Endothelial cell of umbilical vein (primary cell): ENCODE measurements around the gene NKX1-2. TPM values are rescaled to one million over a fixed set of nuclear protein-coding genes. Genes with fewer than 3 reads are reported as not detected.

Experiments used
- BruUV-seq: library from RNA; stranded (reverse); fragments of 400-500 nt; replicated peaks from 2 replicates; lab custom pipeline; 2021; lab: Mats Ljungman, UMichigan
- CTCF ChIA-PET: fragments of 300-600, 350-600 bp; sonication (Branson Sonifier 250); formaldehyde crosslinking; loops from one replicate; lab custom pipeline; 2021; ENCODE audit warnings: antibody characterized with exemption, inconsistent platforms; lab: Charles Lee
- POLR2A ChIA-PET: fragments of 300-600, 350-600 bp; sonication (Branson Sonifier 250); formaldehyde crosslinking; loops from one replicate; lab custom pipeline; 2021; ENCODE audit warnings: antibody characterized with exemption, inconsistent platforms; lab: Charles Lee
- DNase-seq: peaks from one replicate; pipeline ENCODE4 v3.0.0-alpha.2; 2011; ENCODE audit warnings: low read depth, low spot score
- FAIRE-seq: peaks from 2 replicates; lab custom pipeline; 2011; peaks lifted over from hg19 to GRCh38; lab: Jason Lieb, UNC
- H2AFZ ChIP-seq: 2 replicates; pipeline ENCODE4 v1.6.0; 2012; ENCODE audit warnings: low read depth, low read length, control low read depth, inconsistent platforms
- H3K27ac ChIP-seq: 2 replicates; pipeline ENCODE4 v1.5.1; 2011; ENCODE audit warnings: low read depth, mild to moderate bottlenecking, control low read depth, low read length, moderate library complexity; ENCODE audit not compliant: insufficient read depth
- H3K27me3 ChIP-seq, 2 experiments: 2 replicates each; pipeline versions ENCODE4 v1.6.0 to v1.6.1; 2011; ENCODE audit warnings: low read length in 2 of 2, mixed read lengths in 1 of 2; ENCODE audit not compliant: control insufficient read depth in 2 of 2, insufficient read depth in 2 of 2
- H3K36me3 ChIP-seq, 2 experiments: 2 replicates in 1 of 2; 3 replicates in 1 of 2; pipeline ENCODE4 v1.5.1; 2011; ENCODE audit warnings: low read length in 2 of 2, mild to moderate bottlenecking in 1 of 2, moderate library complexity in 1 of 2; ENCODE audit not compliant: control insufficient read depth in 2 of 2, insufficient read depth in 2 of 2; ENCODE audit errors: extremely low read depth in 1 of 2
- H3K4me1 ChIP-seq: 3 replicates; pipeline ENCODE4 v1.5.1; 2011; ENCODE audit warnings: mild to moderate bottlenecking, low read length; ENCODE audit not compliant: control insufficient read depth, insufficient read depth; ENCODE audit errors: extremely low read depth
- H3K4me2 ChIP-seq: 2 replicates; pipeline ENCODE4 v1.6.1; 2011; ENCODE audit warnings: low read length, control low read depth, mixed read lengths; ENCODE audit not compliant: insufficient read depth
- H3K4me3 ChIP-seq, 3 experiments: fragments of 200-600 bp in 1 of 3; sonication (generic), shearing (Covaris generic) in 1 of 3; replicated peaks in 1 of 3; 2 replicates each; pipeline ENCODE4 v1.5.1; 2011 to 2016; ENCODE audit warnings: control low read depth in 3 of 3, low read length in 3 of 3, mild to moderate bottlenecking in 2 of 3, inconsistent platforms in 1 of 3, low read depth in 1 of 3, moderate library complexity in 1 of 3; ENCODE audit not compliant: insufficient read depth in 1 of 3
- H3K79me2 ChIP-seq: 2 replicates; pipeline ENCODE4 v1.6.0; 2012; ENCODE audit warnings: low read length, inconsistent platforms; ENCODE audit not compliant: control insufficient read depth, insufficient read depth
- H3K9ac ChIP-seq: replicated peaks from 2 replicates; pipeline ENCODE3; 2011; ENCODE audit warnings: low read length, control low read depth; ENCODE audit not compliant: insufficient read depth; ENCODE audit errors: extremely low read depth
- H3K9me1 ChIP-seq: replicated peaks from 3 replicates; pipeline ENCODE4 v1.6.0; 2011; ENCODE audit warnings: mild to moderate bottlenecking, low read length; ENCODE audit not compliant: control insufficient read depth, insufficient read depth; ENCODE audit errors: extremely low read depth
- H3K9me3 ChIP-seq: replicated peaks from 2 replicates; pipeline ENCODE4 v1.5.1; 2012; ENCODE audit warnings: low read length, inconsistent platforms; ENCODE audit not compliant: control insufficient read depth, insufficient read depth
- H4K20me1 ChIP-seq: replicated peaks from 2 replicates; pipeline ENCODE3; 2011; ENCODE audit warnings: mild to moderate bottlenecking, low read length; ENCODE audit not compliant: control insufficient read depth, insufficient read depth; ENCODE audit errors: extremely low read depth
- CTCF ChIP-seq, 2 donors: IDR thresholded peaks; 1 replicate in 1 of 2; 2 replicates in 1 of 2; pipeline ENCODE4 v1.5.1; 2011; ENCODE audit warnings: low read length in 2 of 2, mild to moderate bottlenecking in 2 of 2, moderate library complexity in 2 of 2, control low read depth in 1 of 2, inconsistent platforms in 1 of 2, low read depth in 1 of 2; ENCODE audit not compliant: insufficient read depth in 1 of 2; ENCODE audit errors: extremely low read depth in 1 of 2
- EZH2 ChIP-seq: IDR thresholded peaks from 2 replicates; pipeline ENCODE4 v1.6.1; 2012; ENCODE audit warnings: borderline replicate concordance, low read depth, mild to moderate bottlenecking, moderate library complexity, low read length, inconsistent platforms; ENCODE audit not compliant: severe bottlenecking
- FOS ChIP-seq: IDR thresholded peaks from 2 replicates; pipeline ENCODE4 v1.6.1; 2011; ENCODE audit warnings: mild to moderate bottlenecking, low read length, moderate library complexity, borderline replicate concordance; ENCODE audit not compliant: insufficient read depth
- GATA2 ChIP-seq: IDR thresholded peaks from 2 replicates; pipeline ENCODE4 v1.7.0; 2011; ENCODE audit warnings: low read depth, mild to moderate bottlenecking, moderate library complexity, mixed read lengths, low read length; ENCODE audit not compliant: insufficient read length, insufficient read depth
- JUN ChIP-seq: IDR thresholded peaks from 2 replicates; pipeline ENCODE4 v1.6.1; 2011; ENCODE audit warnings: borderline replicate concordance, low read depth; ENCODE audit not compliant: insufficient read length, insufficient read depth
- MYC ChIP-seq: IDR thresholded peaks from one replicate; pipeline ENCODE4 v1.6.1; 2011; ENCODE audit warnings: mild to moderate bottlenecking, low read depth, low read length
- POLR2A ChIP-seq: IDR thresholded peaks from 2 replicates; pipeline ENCODE4 v1.6.1; 2012; ENCODE audit warnings: low read depth, mild to moderate bottlenecking, control low read depth, low read length
- POLR2AphosphoS5 ChIP-seq: IDR thresholded peaks from 2 replicates; pipeline ENCODE4 v1.6.1; 2012; ENCODE audit warnings: low read depth, mild to moderate bottlenecking, control low read depth, low read length, moderate library complexity; ENCODE audit not compliant: insufficient read depth
- dilution Hi-C: fragments of 300-500 bp; cut with MboI; formaldehyde crosslinking; loops from one replicate; pipeline ENCODE4 v1.15.0; 2019; ENCODE audit warnings: low sequenced_read_pairs; ENCODE audit not compliant: extremely low pct_ligation_motif_present
- intact Hi-C: fragments of 100-400 bp; cut with micrococcal nuclease; formaldehyde crosslinking; loops from one replicate; pipeline ENCODE4 v1.10.0; 2022
- polyA plus RNA-seq, 4 experiments: library from polyadenylated mRNA; depleted of rRNA in 3 of 4; stranded (reverse) in 3 of 4; unstranded in 1 of 4; fragments of >200 nt; gene quantifications; 2 replicates each; pipeline versions ENCODE4 v1.2.1 to v1.2.3, GENCODE V29; 2011 to 2012; ENCODE audit warnings: missing spikeins in 1 of 4
- total RNA-seq: library from RNA; stranded (reverse); gene quantifications from 2 replicates; pipeline ENCODE4 v1.2.3, GENCODE V29; 2021
- TF ChIP-seq, protein P1 (sequence below): IDR thresholded peaks from 2 replicates; pipeline ENCODE4 v1.6.1; 2011; ENCODE audit not compliant: insufficient read depth, insufficient read length

Gene NKX1-2
- total and polyA plus RNA-seq, 2 donors (not counting 3 experiments of a cell fraction or from before 2014, with no cell fraction given), result not detected

- peaks cover 9 to 13% of the 10 kb centered on the region in 2 experiments for H3K36me3 ChIP-seq
- H3K27ac ChIP-seq, result no peak overlapping the region
- no peak overlapping the region for H3K4me3 ChIP-seq
- DNase-seq (no peak), FAIRE-seq (no peak)
- no peak overlapping the region for H2AFZ ChIP-seq
- dilution Hi-C loops (no loop called here), intact Hi-C loops (loop anchor here (10.0 kb wide), 2 partner anchors 605 to 1945 kb away; partner anchors contain the start of gene HTRA1)
- no peak for TF ChIP-seq CTCF (IDR thresholded peaks at IDR 0.05; ENCODE audit: extremely low read depth in 1 of 2, insufficient read depth in 1 of 2, low read depth in 1 of 2, low read length in 2 of 2)
- TF ChIP-seq JUN, result no peak
- no TSS peak for BruUV-seq
- H3K9me1 ChIP-seq, result no peaks in the 10 kb centered on the region
- CTCF ChIA-PET, result no interaction called here
- no peaks in the 10 kb centered on the region for H3K9me3 ChIP-seq
- H3K4me2 ChIP-seq, result no peak overlapping the region
- peaks cover 20% of the 10 kb centered on the region for H3K79me2 ChIP-seq
- H3K27me3 ChIP-seq, result no peaks in the 10 kb centered on the region
- no peak overlapping the region for H3K9ac ChIP-seq
- POLR2A ChIA-PET, result no interaction called here
- no peaks in the 10 kb centered on the region for H3K4me1 ChIP-seq
- H4K20me1 ChIP-seq, result no peaks in the 10 kb centered on the region
Measured at GRCh38 chr10:124409696-124410095, 40.1 kb downstream of the NKX1-2 start.

DNA sequence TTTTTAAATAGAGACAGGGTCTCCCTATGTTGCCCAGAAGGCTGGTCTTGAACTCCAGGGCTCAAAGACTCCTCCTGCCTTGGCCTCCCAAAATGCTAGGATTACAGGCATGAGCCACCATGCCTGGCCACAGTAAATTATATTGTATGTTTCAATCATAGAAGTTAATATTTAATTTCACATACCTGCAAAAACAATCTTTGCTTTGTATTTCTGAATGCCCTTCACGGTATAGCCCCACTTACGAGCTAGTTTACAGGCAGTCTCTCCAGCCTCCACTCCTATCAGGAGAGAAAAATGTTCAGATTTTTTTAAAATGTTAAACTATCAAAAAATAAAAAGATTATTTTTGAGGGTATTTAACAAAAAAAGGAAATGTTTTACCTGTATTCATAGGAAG, 41.5 kb downstream of the NKX1-2 start:
- ChIA-PET CTCF (no interaction called here), POLR2A (no interaction called here)
- H3K9me3 ChIP-seq, result no peaks in the 10 kb centered on the region
- H3K27me3 ChIP-seq, result no peaks in the 10 kb centered on the region
- H3K36me3 ChIP-seq, result peaks cover 12 to 13% of the 10 kb centered on the region in 2 experiments
- no peaks in the 10 kb centered on the region for H4K20me1 ChIP-seq
- no peaks in the 10 kb centered on the region for H3K9me1 ChIP-seq
- no peak for FAIRE-seq
- H3K4me2 ChIP-seq, result no peak overlapping the region
- DNase-seq, result no peak
- no peak overlapping the region for H3K9ac ChIP-seq
- dilution Hi-C loops, result no loop called here
- TF ChIP-seq FOS (no peak), JUN (no peak), GATA2 (no peak), EZH2 (no peak), MYC (no peak), POLR2A (no peak), CTCF (IDR thresholded peaks at IDR 0.05; ENCODE audit: extremely low read depth in 1 of 2, insufficient read depth in 1 of 2, low read depth in 1 of 2, low read length in 2 of 2) (no peak), POLR2AphosphoS5 (no peak)
- TF ChIP-seq, protein P1, sequence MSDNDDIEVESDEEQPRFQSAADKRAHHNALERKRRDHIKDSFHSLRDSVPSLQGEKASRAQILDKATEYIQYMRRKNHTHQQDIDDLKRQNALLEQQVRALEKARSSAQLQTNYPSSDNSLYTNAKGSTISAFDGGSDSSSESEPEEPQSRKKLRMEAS, result no peak
- intact Hi-C loops, result no loop called here
- H3K4me1 ChIP-seq, result no peaks in the 10 kb centered on the region
- H2AFZ ChIP-seq, result no peak overlapping the region
- H3K79me2 ChIP-seq, result peaks cover 8% of the 10 kb centered on the region
- no TSS peak for BruUV-seq
- H3K4me3 ChIP-seq, result no peak overlapping the region
- H3K27ac ChIP-seq, result no peak overlapping the region
